Fibroblast of villous mesenchyme (primary cell): ENCODE data around the gene LBR. TPM values are rescaled to one million over a fixed set of nuclear protein-coding genes. Genes with fewer than 3 reads are reported as not detected.
"Not testable (repeated sequence)": the region's sequence is repeated elsewhere in the genome, so short reads cannot be mapped to it uniquely, and the experiment has no call there.

Experiments used
- DNase-seq: peaks from one replicate; pipeline ENCODE4 v3.0.0-alpha.2; 2010; ENCODE audit warnings: low read depth
- H3K4me3 ChIP-seq: 2 replicates; pipeline ENCODE4 v1.5.1; 2011; ENCODE audit warnings: low read depth, mild to moderate bottlenecking, low read length
- total RNA-seq: library from RNA; depleted of rRNA; stranded (reverse); fragments of >200 nt; gene quantifications from 2 replicates; pipeline ENCODE4 v1.2.3, GENCODE V29; 2012
- TF ChIP-seq, protein P1 (sequence below): IDR thresholded peaks from 2 replicates; pipeline ENCODE4 v1.5.1; 2012; ENCODE audit warnings: low read depth, mild to moderate bottlenecking, low read length; ENCODE audit not compliant: insufficient read depth

Gene LBR
- total RNA-seq, 1 donor, result 55.7 TPM

DNA sequence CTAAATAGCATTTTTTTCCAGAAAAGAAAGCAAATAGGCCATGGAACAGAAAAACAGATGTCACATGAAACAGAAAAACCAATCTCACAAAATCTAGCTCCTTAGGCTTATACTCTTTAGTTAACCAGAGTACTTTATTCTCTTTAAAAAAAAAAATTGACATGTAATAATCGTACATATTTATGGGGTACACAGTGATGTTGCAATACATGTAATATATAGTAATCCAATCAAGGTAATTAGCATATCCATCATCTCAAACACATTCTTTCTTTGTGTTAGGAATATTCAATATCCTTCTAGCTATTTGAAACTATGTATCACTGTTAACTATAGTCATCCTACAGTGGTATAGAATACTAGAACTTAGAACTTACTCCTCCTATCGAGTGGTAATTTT lies 20.1 kb downstream of the LBR start:
- DNase-seq, result no peak
- TF ChIP-seq, protein P1, sequence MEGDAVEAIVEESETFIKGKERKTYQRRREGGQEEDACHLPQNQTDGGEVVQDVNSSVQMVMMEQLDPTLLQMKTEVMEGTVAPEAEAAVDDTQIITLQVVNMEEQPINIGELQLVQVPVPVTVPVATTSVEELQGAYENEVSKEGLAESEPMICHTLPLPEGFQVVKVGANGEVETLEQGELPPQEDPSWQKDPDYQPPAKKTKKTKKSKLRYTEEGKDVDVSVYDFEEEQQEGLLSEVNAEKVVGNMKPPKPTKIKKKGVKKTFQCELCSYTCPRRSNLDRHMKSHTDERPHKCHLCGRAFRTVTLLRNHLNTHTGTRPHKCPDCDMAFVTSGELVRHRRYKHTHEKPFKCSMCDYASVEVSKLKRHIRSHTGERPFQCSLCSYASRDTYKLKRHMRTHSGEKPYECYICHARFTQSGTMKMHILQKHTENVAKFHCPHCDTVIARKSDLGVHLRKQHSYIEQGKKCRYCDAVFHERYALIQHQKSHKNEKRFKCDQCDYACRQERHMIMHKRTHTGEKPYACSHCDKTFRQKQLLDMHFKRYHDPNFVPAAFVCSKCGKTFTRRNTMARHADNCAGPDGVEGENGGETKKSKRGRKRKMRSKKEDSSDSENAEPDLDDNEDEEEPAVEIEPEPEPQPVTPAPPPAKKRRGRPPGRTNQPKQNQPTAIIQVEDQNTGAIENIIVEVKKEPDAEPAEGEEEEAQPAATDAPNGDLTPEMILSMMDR, result no peak
- H3K4me3 ChIP-seq, result no peak overlapping the region

GRCh38 chr1:225406976-225407725 lies 20.7 kb downstream of the LBR start:
- H3K4me3 ChIP-seq, result no peak overlapping the region
- TF ChIP-seq, protein P1, result no peak
- DNase-seq, result no peak

- no peak overlapping the region for H3K4me3 ChIP-seq
- DNase-seq, result no peak
- TF ChIP-seq, protein P1, result no peak
Observed at GRCh38 chr1:225400968-225401367, 26.9 kb downstream of the LBR start.

DNA sequence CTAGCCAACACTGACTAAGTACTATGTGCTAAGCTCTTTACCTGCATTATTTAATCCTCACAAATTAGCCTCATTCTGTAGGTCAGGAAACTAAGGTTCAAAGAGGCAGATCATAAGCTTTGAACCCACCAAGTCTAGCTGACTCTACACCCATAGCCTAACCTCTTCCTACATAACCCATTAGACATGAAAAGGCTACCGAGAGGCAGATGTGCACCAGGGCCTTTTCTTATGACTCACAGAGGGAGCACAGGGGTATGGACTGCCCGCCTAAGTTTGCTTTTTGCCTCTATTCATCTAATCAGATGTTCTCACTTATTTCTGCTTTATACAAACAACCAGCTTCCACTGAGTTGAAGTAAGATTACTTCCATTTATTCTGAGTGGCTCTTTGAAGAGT lies 31.5 kb downstream of the LBR start:
- no peak for DNase-seq

GRCh38 chr1:225389843-225390242 lies 38.0 kb downstream of the LBR start:
- no peak overlapping the region for H3K4me3 ChIP-seq
- no peak for DNase-seq
- TF ChIP-seq, protein P1, result no peak

More for the DNA sequence above, 31.5 kb downstream of the LBR start:
- no peak overlapping the region for H3K4me3 ChIP-seq
- TF ChIP-seq, protein P1, result no peak

DNA sequence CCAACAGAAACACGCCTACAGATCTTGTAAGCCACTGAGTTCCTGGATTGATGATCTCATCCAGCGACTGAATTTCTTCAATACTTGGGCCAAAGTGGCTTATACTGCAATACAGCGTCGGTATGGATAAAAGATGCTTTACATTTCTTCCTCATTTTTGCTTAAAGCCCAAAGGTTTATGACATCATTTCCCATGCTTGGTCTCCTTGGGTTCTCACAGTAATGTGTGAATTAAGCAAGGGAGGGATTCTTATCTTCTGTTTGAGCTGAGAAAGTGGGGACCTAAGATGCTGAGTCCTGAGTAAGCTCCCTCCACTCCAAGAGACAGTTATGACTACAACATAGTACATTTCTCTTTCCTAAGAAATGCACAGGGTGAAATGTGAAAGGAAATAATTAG lies 39.5 kb downstream of the LBR start:
- DNase-seq, result no peak
- TF ChIP-seq, protein P1, result no peak
- H3K4me3 ChIP-seq, result no peak overlapping the region

DNA sequence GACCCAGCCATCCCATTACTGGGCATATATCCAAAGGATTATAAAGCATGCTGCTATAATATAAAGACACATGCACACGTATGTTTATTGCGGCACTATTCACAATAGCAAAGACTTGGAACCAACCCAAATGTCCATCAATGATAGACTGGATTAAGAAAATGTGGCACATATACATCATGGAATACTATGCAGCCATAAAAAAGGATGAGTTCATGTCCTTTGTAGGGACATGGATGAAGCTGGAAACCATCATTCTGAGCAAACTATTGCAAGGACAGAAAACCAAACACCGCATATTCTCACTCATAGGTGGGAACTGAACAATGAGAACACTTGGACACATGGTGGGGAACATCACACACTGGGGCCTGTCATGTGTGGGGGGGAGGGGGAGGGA lies 41.0 kb downstream of the LBR start:
- not testable (repeated sequence) for DNase-seq

More for the DNA sequence above, 41.0 kb downstream of the LBR start:
- not testable (repeated sequence) for H3K4me3 ChIP-seq
